ENCODE data around the gene TRIM3. TPM values are rescaled to one million over a fixed set of nuclear protein-coding genes. Genes with fewer than 3 reads are reported as not detected.
A peak's percentile ranks its signal among the peaks of the same experiment; 100 is the strongest.

TRIM3 gene
- total RNA-seq, 4 donors from 2014 or later, result 19.9 to 31.7 (median 23.7) TPM

DNA sequence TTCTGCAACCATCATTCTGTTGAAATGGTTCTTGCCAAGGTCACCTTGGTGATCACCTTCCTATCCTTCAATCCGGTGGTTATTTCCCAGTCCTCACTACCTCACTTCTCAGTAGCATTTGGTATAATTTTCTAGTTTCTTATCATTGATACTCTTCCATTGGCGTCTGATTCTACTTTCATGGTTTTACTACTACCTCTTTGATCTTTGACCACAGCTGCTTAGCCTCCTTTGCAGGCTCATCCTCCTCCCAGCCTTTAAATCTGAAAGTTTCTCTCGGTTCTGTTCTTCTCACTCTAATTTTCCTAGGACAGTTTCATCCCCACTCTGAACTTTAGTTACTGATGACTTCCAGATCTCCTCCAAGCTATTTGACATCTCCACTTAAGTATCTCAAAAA lies 12.5 kb upstream of the TRIM3 start:
- no peak overlapping the region for H3K27ac ChIP-seq
- ATAC-seq, result no peak
- H3K4me3 ChIP-seq, result no peak overlapping the region
- 83 to 84% methylated on average over 1 to 3 of the region's 3 CpGs for WGBS, 2 donors (ENCODE audit: low coverage in 1 of 2)
- peaks cover 0 to 21% (median 8%) of the 10 kb centered on the region in 3 donors for H3K4me1 ChIP-seq
- H3K27me3 ChIP-seq, result no peaks in the 10 kb centered on the region
- H3K36me3 ChIP-seq, result peaks cover 0 to 89% of the 10 kb centered on the region in 2 donors
- TF ChIP-seq, protein P1, sequence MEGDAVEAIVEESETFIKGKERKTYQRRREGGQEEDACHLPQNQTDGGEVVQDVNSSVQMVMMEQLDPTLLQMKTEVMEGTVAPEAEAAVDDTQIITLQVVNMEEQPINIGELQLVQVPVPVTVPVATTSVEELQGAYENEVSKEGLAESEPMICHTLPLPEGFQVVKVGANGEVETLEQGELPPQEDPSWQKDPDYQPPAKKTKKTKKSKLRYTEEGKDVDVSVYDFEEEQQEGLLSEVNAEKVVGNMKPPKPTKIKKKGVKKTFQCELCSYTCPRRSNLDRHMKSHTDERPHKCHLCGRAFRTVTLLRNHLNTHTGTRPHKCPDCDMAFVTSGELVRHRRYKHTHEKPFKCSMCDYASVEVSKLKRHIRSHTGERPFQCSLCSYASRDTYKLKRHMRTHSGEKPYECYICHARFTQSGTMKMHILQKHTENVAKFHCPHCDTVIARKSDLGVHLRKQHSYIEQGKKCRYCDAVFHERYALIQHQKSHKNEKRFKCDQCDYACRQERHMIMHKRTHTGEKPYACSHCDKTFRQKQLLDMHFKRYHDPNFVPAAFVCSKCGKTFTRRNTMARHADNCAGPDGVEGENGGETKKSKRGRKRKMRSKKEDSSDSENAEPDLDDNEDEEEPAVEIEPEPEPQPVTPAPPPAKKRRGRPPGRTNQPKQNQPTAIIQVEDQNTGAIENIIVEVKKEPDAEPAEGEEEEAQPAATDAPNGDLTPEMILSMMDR (IDR thresholded peaks at IDR 0.05), result no peak
- no peak for TF ChIP-seq EP300 (IDR thresholded peaks at IDR 0.05)
- TF ChIP-seq POLR2AphosphoS5 (IDR thresholded peaks at IDR 0.05), result no peak
- TF ChIP-seq POLR2A (IDR thresholded peaks at IDR 0.05), result no peak
- no peaks in the 10 kb centered on the region for H3K9me3 ChIP-seq

DNA sequence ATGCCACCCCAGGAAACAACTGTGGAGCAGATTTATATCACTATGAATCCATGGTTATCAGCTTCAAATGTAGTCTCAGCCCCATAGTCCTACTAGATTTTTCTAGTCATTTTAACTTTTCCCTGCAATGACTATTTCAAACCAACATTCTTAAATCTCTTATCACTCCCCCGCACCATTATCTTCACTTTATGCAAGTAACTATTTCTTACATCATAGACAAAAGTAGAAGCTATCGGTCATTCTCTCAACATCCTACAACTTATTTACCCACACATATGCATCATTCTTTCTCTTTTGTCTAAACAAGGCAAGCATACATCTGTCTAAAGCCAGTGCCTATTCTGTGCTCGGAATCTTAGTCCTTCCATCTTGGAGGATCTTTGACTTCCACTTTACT lies 11.9 kb upstream of the TRIM3 start:
- peaks cover 0 to 83% of the 10 kb centered on the region in 2 donors for H3K36me3 ChIP-seq
- no peak overlapping the region for H3K4me3 ChIP-seq
- no peak overlapping the region for H3K27ac ChIP-seq
- no peaks in the 10 kb centered on the region for H3K9me3 ChIP-seq
- WGBS, 2 donors (ENCODE audit: low coverage in 1 of 2), result 54 to 71% methylated on average over 3 of the region's 3 CpGs
- peaks cover 0 to 24% (median 8%) of the 10 kb centered on the region in 3 donors for H3K4me1 ChIP-seq
- ATAC-seq, result no peak
- no peaks in the 10 kb centered on the region for H3K27me3 ChIP-seq
- TF ChIP-seq EP300 (IDR thresholded peaks at IDR 0.05), result no peak
- TF ChIP-seq POLR2A (IDR thresholded peaks at IDR 0.05), result no peak
- no peak for TF ChIP-seq POLR2AphosphoS5 (IDR thresholded peaks at IDR 0.05)
- TF ChIP-seq, protein P1 (IDR thresholded peaks at IDR 0.05), result no peak

DNA sequence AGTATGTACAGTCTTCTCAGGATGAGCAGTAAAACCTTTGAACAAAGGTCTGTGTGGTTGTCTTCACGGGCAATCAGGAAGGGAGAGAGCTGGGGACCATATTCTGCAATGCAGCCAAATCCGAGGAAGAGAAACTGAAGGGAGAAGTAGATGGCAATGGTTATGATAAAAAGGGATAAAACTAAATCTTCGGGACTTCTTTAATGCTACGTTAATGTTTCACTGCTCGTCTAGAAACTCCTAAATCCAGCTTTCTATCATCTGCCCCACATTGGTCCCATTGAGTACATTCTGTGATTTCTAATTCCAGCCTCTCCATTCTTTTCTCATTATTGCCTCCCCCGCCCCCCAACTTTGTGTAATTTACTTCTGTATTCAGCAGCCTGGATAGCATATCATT lies 9.3 kb upstream of the TRIM3 start:
- peaks cover 0 to 76% of the 10 kb centered on the region in 2 donors for H3K36me3 ChIP-seq
- TF ChIP-seq POLR2AphosphoS5 (IDR thresholded peaks at IDR 0.05) (no peak), POLR2A (IDR thresholded peaks at IDR 0.05) (no peak), EP300 (IDR thresholded peaks at IDR 0.05) (no peak)
- TF ChIP-seq, protein P1 (IDR thresholded peaks at IDR 0.05), result no peak
- no peaks in the 10 kb centered on the region for H3K27me3 ChIP-seq
- no peak overlapping the region for H3K27ac ChIP-seq
- no peak overlapping the region for H3K4me3 ChIP-seq
- peaks cover 0 to 46% (median 16%) of the 10 kb centered on the region in 3 donors for H3K4me1 ChIP-seq
- ATAC-seq, result no peak
- no peaks in the 10 kb centered on the region for H3K9me3 ChIP-seq
- 76 to 81% methylated on average over 6 of the region's 6 CpGs for WGBS, 2 donors (ENCODE audit: low coverage in 1 of 2)

DNA sequence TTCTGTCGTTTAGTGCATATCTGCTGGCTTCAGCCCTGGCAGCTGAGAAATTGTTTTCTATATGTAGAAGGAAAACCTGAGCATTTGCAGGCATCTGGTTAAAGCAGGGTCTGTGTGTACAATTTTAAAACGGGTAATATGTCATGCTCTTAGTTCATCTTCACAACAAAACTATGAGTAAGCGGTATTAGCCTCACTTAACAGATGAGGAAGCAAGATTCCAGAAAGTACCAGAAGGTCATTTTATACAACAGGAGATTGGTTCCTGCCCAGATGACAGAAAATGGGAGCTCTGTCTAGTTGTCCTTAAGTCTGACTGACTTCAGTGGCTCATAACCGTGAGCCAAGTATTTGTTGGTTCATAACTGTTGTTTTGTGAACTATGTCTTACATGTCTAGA lies 8.7 kb upstream of the TRIM3 start:
- 74 to 81% methylated on average over 3 to 4 of the region's 4 CpGs for WGBS, 2 donors (ENCODE audit: low coverage in 1 of 2)
- H3K4me3 ChIP-seq, result peak overlapping the region in 1 of 2 donors; percentile 80
- H3K9me3 ChIP-seq, result no peaks in the 10 kb centered on the region
- H3K27ac ChIP-seq, result peak overlapping the region; percentile 70 to 94 (median 90)
- TF ChIP-seq POLR2A (IDR thresholded peaks at IDR 0.05), result no peak
- TF ChIP-seq EP300 (IDR thresholded peaks at IDR 0.05), result no peak
- TF ChIP-seq, protein P1 (IDR thresholded peaks at IDR 0.05), result no peak
- no peak for TF ChIP-seq POLR2AphosphoS5 (IDR thresholded peaks at IDR 0.05)
- H3K27me3 ChIP-seq, result no peaks in the 10 kb centered on the region
- peaks cover 0 to 76% of the 10 kb centered on the region in 2 donors for H3K36me3 ChIP-seq
- H3K4me1 ChIP-seq, result peaks cover 0 to 46% (median 16%) of the 10 kb centered on the region in 3 donors
- ATAC-seq, result no peak

DNA sequence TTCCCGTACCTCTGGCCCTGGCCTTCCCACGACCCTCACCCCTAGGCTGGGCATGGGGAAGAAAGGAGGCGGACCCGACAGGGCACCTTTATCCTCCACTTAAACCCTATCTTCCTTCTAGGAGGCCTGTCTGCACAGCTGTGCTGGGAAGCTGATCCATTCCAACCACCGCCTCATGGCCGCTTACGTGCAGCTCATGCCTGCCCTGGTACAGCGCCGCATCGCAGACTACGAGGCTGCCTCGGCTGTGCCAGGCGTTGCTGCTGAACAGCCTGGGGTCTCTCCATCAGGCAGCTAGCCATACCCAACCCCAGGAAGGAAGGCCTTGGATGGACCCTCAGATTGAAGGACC lies 8.2 kb upstream of the TRIM3 start:
- peaks cover 0 to 76% of the 10 kb centered on the region in 2 donors for H3K36me3 ChIP-seq
- H3K9me3 ChIP-seq, result no peaks in the 10 kb centered on the region
- H3K27ac ChIP-seq, result peak overlapping the region; percentile 70 to 94 (median 90)
- TF ChIP-seq POLR2A (IDR thresholded peaks at IDR 0.05) (no peak), EP300 (IDR thresholded peaks at IDR 0.05) (no peak), POLR2AphosphoS5 (IDR thresholded peaks at IDR 0.05) (no peak)
- TF ChIP-seq, protein P1 (IDR thresholded peaks at IDR 0.05), result no peak
- WGBS, 2 donors (ENCODE audit: low coverage in 1 of 2), result 0% methylated on average over 3 to 8 of the region's 13 CpGs
- ATAC-seq, result no peak
- peak overlapping the region; percentile 80 to 97 for H3K4me3 ChIP-seq
- H3K4me1 ChIP-seq, result peaks cover 0 to 46% (median 16%) of the 10 kb centered on the region in 3 donors
- no peaks in the 10 kb centered on the region for H3K27me3 ChIP-seq
